ENCODE measurements around the gene ZNF839. TPM values are rescaled to one million over a fixed set of nuclear protein-coding genes. Genes with fewer than 3 reads are reported as not detected.

The ZNF839 gene
- total RNA-seq, 1 experiment from 2014 or later: 15.1 TPM

DNA sequence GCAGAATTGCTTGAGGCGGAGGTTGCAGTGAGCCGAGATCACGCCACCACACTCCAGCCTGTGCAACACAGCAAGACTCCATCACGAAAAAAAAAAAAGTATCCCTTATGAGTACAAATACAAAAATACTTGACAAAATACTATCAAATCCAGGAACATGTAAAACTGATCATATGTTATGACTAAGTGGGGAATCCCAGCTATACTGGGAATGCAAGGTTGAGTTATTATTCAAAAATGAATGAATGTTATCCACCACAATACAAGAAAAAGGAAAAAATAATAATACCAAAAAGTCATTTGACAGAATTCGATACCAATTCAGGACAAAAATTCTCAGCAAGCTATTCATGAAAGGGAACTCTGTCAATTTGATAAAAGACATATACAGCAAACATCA lies 47.2 kb upstream of the ZNF839 start:
- Mint-ChIP-seq H3K27ac (no peak overlapping the region), H3K9me3 (peaks cover 7% of the 10 kb centered on the region; the same call in 1 of the 2 replicates), H3K4me3 (no peak overlapping the region), H3K4me1 (no peaks in the 10 kb centered on the region), H3K27me3 (ENCODE audit: low read depth) (no peaks in the 10 kb centered on the region; the same call in 1 of the 2 replicates), H3K36me3 (no peaks in the 10 kb centered on the region)
- DNase-seq (ENCODE audit: low spot score) (no peak), ATAC-seq (no peak)
- ChIA-PET CTCF (no interaction called here), POLR2A (no interaction called here)
- TF ChIP-seq ZNF671 (CRISPR knock-in tag; IDR thresholded peaks at IDR 0.05) (no peak), ZSCAN18 (CRISPR knock-in tag; IDR thresholded peaks at IDR 0.05) (no peak), ATF1 (CRISPR knock-in tag; IDR thresholded peaks at IDR 0.05) (no peak), NFE2L1 (CRISPR knock-in tag; IDR thresholded peaks at IDR 0.05) (no peak), HMGXB4 (CRISPR knock-in tag; IDR thresholded peaks at IDR 0.05) (no peak), PREB (CRISPR knock-in tag; IDR thresholded peaks at IDR 0.05; ENCODE audit: borderline replicate concordance) (no peak), STAT6 (CRISPR knock-in tag; conservative IDR thresholded peaks at IDR 0.05; ENCODE audit: low read depth) (no peak), EMX1 (CRISPR knock-in tag; IDR thresholded peaks at IDR 0.05) (no peak), ERG (CRISPR knock-in tag; IDR thresholded peaks at IDR 0.05) (no peak), ZNF281 (CRISPR knock-in tag; IDR thresholded peaks at IDR 0.05) (no peak), FOXJ3 (CRISPR knock-in tag; IDR thresholded peaks at IDR 0.05; ENCODE audit: borderline replicate concordance) (no peak), KAT7 (CRISPR knock-in tag; IDR thresholded peaks at IDR 0.05; ENCODE audit: borderline replicate concordance) (no peak)
- TF ChIP-seq, protein P1, sequence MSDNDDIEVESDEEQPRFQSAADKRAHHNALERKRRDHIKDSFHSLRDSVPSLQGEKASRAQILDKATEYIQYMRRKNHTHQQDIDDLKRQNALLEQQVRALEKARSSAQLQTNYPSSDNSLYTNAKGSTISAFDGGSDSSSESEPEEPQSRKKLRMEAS (CRISPR knock-in tag; IDR thresholded peaks at IDR 0.05): no peak
- TF ChIP-seq, protein P2, sequence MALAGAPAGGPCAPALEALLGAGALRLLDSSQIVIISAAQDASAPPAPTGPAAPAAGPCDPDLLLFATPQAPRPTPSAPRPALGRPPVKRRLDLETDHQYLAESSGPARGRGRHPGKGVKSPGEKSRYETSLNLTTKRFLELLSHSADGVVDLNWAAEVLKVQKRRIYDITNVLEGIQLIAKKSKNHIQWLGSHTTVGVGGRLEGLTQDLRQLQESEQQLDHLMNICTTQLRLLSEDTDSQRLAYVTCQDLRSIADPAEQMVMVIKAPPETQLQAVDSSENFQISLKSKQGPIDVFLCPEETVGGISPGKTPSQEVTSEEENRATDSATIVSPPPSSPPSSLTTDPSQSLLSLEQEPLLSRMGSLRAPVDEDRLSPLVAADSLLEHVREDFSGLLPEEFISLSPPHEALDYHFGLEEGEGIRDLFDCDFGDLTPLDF (CRISPR knock-in tag; IDR thresholded peaks at IDR 0.05): no peak

Measured in WTC11 (cell line).